ENCODE data around the gene GHDC.
A peak's percentile ranks its signal among the peaks of the same experiment; 100 is the strongest.
"Not testable (repeated sequence)": the region's sequence is repeated elsewhere in the genome, so short reads cannot be mapped to it uniquely, and the experiment has no call there.

Gene GHDC

DNA sequence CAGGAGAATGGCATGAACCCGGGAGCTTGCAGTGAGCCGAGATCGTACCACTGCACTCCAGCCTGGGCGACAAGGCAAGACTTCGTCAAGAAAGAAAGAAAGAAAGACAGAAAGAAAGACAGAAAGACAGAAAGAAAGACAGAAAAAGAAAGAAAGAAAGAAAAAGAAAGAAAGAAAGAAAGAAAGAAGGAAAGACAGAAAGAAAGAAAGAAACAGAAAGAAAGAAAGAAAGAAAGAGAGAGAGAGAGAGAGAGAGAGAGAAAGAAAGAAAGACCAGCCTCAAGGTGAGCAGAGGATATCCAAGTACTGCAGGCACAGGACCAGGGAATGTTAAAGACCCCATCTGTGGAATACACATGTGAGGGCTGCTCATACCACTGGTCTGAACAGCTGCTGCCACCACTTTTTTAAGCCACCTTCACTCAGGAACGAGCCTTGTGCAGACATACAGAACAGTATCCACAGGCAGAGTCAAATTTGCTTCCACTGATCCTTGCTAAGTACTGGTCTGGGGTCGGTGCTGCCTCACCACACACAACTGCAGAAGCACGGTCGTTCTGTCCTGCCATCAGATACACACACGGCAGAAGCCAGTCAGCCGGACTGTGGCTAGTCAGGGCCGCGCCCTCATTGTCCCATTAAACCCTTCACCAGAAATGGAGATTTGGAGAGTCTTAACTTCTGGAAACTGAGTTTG is 47.2 kb downstream of the GHDC start:
- no peak for DNase-seq (ENCODE audit: low read depth)

DNA sequence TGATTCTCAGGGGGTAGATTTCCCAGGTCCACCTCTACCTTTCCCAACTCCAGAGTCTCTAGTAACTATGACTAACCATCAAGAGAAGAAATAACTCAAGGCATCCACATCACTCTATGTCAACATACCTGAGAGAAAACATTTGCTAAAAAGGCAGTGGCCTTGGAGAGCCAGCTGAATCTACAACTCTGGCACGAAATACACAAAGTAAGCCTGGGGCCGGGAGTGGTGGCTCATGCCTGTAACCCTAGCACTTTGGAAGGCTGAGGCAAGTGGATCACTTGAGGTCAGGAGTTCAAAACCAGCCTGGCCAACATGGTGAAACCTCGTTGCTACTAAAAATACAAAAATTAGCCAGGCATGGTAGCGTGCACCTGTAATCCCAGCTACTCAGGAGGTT is 51.2 kb downstream of the GHDC start:
- DNase-seq (ENCODE audit: low read depth): not testable (repeated sequence)

DNA sequence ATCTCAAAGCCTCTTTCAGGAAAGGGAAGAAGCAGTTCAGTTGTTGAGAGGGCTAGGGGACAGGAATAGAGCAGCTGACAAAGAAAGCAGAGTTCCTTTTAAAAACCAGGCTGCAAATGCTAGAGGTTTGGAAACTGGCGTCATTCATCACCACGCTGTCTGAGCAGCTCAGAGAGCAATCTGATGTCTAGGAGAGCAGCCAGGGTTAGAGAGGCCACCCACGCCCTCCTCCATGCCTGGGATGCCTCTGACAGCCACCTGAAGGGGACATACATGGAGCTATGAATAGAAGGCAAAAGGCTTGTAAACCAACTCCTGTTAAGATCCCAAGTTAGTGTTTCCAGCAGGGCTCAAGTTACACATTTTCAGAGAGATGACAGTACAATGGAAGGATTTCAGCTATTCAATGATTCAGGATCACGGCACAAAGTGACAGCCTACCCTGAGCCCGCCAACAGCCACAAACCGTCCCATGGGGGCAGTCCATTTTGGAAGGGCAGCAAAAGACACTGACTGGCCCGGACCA is 51.9 kb downstream of the GHDC start:
- peak; percentile 40 for DNase-seq (ENCODE audit: low read depth)

DNA sequence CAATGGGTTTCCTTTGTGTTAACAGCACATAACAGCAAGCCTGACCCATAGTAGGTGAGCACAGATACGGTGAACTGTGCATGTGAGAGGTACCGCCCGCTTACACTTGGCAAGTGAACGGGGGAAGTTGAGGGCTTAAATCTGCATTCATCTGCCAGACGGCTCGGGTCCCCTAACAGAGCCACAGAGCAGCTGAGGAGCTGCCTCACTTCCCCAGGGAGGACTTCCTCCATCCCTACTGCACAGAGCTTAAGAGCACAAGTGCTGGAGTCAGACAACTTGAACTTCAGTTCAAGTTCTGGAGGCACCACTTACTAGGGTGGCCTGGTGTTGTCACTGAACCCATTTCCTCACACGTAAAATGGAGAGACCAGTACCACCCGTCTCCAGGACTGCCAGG is 52.9 kb downstream of the GHDC start:
- no peak for DNase-seq (ENCODE audit: low read depth)

DNA sequence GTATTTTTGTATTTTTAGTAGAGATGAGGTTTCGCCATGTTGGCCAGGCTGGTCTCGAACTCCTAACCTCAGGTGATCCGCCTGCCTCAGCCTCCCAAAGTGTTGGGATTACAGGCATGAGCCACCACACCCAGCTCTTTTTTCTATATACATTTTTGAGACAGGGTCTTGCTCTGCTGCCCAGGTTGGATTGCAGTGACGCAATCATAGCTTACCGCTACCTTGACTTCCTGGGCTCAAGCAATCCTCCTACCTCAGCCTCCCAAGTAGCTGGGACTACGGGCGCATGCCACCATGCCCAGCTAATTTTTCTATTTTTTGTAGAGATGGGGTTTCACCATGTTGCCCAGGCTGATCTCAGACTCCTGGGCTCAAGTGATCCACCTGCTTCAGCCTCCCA is 53.6 kb downstream of the GHDC start:
- not testable (repeated sequence) for DNase-seq (ENCODE audit: low read depth)
